ENCODE results near the gene HMCN2.

Gene HMCN2

GRCh38 chr9:130421802-130422276, 156.3 kb downstream of the HMCN2 start:
- H3K4me3 ChIP-seq (replicated peaks; ENCODE audit: low read depth, low read length), result no peak overlapping the region

DNA sequence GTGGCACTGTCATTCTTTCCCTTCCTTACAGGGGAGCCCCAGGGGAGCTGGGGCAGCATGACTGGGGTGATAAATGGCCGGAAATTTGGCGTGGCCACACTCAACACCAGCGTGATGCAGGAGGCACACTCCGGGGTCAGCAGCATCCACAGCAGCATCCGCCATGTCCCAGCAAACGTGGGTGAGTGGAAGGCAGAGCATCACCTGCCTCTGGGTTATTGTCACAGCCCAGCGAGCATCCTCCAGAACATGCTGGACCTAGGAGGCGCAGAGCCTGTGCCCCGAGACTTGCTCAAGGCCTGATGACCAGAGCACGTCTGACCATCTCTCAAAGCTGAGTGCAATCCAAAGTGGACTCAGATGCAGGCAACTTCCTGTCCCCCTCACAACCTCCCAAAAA, 157.0 kb downstream of the HMCN2 start:
- no peak for DNase-seq (ENCODE audit: low read depth)
- H3K4me3 ChIP-seq (replicated peaks; ENCODE audit: low read depth, low read length), result no peak overlapping the region
- TF ChIP-seq, protein P1, sequence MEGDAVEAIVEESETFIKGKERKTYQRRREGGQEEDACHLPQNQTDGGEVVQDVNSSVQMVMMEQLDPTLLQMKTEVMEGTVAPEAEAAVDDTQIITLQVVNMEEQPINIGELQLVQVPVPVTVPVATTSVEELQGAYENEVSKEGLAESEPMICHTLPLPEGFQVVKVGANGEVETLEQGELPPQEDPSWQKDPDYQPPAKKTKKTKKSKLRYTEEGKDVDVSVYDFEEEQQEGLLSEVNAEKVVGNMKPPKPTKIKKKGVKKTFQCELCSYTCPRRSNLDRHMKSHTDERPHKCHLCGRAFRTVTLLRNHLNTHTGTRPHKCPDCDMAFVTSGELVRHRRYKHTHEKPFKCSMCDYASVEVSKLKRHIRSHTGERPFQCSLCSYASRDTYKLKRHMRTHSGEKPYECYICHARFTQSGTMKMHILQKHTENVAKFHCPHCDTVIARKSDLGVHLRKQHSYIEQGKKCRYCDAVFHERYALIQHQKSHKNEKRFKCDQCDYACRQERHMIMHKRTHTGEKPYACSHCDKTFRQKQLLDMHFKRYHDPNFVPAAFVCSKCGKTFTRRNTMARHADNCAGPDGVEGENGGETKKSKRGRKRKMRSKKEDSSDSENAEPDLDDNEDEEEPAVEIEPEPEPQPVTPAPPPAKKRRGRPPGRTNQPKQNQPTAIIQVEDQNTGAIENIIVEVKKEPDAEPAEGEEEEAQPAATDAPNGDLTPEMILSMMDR (IDR thresholded peaks at IDR 0.05; ENCODE audit: low read length, missing control alignments), result no peak

More at GRCh38 chr9:130421802-130422276, 156.3 kb downstream of the HMCN2 start:
- peak; percentile 42 for DNase-seq (ENCODE audit: low read depth)
- TF ChIP-seq, protein P1 (IDR thresholded peaks at IDR 0.05; ENCODE audit: low read length, missing control alignments), result no peak

- TF ChIP-seq, protein P1 (IDR thresholded peaks at IDR 0.05; ENCODE audit: low read length, missing control alignments), result no peak
- DNase-seq (ENCODE audit: low read depth), result no peak
- no peak overlapping the region for H3K4me3 ChIP-seq (replicated peaks; ENCODE audit: low read depth, low read length)
Observed at GRCh38 chr9:130423272-130423671, 157.7 kb downstream of the HMCN2 start.

GRCh38 chr9:130424595-130425454, 159.3 kb downstream of the HMCN2 start:
- H3K4me3 ChIP-seq (replicated peaks; ENCODE audit: low read depth, low read length), result no peak overlapping the region
- TF ChIP-seq, protein P1 (IDR thresholded peaks at IDR 0.05; ENCODE audit: low read length, missing control alignments), result no peak
- DNase-seq (ENCODE audit: low read depth), result no peak

DNA sequence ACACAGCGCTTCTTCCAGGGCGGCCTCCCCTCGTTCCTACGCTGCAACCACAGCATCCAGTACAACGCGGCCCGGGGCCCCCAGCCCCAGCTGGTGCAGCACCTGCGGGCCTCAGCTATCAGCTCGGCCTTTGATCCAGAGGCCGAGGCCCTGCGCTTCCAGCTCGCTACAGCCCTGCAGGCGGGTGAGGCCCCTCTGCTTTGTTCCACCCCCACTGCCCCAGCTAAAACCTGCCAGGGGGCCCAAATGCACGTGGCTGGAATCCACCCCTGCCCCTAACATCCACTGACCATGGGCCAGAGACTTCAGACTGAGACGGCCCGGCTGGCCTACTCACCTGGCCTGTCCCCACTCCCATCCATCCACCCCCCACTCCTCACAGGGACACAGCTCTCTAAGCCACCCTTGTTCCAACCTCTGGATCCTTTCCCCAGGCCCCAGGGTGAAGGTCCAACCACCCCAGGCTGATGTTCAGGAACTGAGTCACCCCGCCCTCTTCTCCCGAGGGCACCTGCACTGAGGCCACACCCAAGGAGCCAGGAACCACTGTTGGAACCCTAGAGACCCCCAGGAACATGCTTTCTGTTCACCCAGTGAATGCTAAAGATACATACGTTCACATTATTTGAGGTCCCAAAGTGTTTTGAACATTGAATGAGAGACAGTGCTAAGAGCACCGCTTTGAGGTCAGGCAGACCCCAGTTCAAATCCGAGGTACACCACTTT, 160.3 kb downstream of the HMCN2 start:
- no peak overlapping the region for H3K4me3 ChIP-seq (replicated peaks; ENCODE audit: low read depth, low read length)
- no peak for DNase-seq (ENCODE audit: low read depth)
- TF ChIP-seq, protein P1 (IDR thresholded peaks at IDR 0.05; ENCODE audit: low read length, missing control alignments), result no peak

DNA sequence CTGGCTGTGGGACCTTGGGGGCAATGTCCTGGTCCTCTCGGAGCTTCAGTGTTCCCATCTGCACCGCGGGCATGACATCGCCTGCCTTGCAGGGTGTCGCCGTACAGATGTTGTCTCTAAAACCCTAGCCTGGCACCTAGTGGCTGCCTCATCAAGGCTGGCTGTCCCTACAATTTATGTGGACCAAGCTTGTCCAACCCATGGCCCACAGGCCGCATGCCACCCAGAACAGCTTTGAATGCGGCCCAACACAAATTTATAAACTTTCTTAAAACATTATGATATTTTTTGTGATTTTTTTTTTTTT, 160.9 kb downstream of the HMCN2 start:
- TF ChIP-seq, protein P1 (IDR thresholded peaks at IDR 0.05; ENCODE audit: low read length, missing control alignments), result no peak
- H3K4me3 ChIP-seq (replicated peaks; ENCODE audit: low read depth, low read length), result no peak overlapping the region
- no peak for DNase-seq (ENCODE audit: low read depth)

Data from fibroblast of pulmonary artery (primary cell).